ENCODE results near the gene MCTP1.

MCTP1 gene

GRCh38 chr5:95256991-95257390, 27.9 kb downstream of the MCTP1 start:
- no peak for DNase-seq (ENCODE audit: low read depth)
- H3K4me3 ChIP-seq (ENCODE audit: low read depth, low read length) = no peak overlapping the region
- TF ChIP-seq, protein P1, sequence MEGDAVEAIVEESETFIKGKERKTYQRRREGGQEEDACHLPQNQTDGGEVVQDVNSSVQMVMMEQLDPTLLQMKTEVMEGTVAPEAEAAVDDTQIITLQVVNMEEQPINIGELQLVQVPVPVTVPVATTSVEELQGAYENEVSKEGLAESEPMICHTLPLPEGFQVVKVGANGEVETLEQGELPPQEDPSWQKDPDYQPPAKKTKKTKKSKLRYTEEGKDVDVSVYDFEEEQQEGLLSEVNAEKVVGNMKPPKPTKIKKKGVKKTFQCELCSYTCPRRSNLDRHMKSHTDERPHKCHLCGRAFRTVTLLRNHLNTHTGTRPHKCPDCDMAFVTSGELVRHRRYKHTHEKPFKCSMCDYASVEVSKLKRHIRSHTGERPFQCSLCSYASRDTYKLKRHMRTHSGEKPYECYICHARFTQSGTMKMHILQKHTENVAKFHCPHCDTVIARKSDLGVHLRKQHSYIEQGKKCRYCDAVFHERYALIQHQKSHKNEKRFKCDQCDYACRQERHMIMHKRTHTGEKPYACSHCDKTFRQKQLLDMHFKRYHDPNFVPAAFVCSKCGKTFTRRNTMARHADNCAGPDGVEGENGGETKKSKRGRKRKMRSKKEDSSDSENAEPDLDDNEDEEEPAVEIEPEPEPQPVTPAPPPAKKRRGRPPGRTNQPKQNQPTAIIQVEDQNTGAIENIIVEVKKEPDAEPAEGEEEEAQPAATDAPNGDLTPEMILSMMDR (IDR thresholded peaks at IDR 0.05; ENCODE audit: low read depth, low read length, missing control alignments) = no peak
- in situ Hi-C loops (cut with HindIII; ENCODE audit: low sequenced_read_pairs) = no loop called here

DNA sequence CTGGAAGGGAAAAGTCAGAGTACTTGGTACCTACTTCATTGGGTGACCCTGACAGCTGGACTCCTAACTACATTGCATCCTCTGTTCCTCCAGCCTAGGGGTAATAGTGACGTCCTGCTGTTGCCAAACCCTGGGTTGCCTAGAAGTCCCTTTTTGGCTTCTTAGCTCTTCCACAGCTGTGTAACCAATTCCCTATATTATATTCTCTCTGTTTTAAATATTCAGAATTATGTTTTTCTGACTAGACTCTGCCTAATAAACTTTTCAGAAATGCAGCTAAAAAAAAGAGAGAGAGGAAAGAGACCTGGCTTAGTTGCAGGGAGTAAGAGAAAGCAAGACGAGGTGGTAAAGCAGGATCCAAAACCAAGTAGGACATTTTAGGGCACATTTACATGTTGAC, 28.4 kb downstream of the MCTP1 start:
- DNase-seq (ENCODE audit: low read depth) = no peak
- in situ Hi-C loops (cut with HindIII; ENCODE audit: low sequenced_read_pairs) = no loop called here
- TF ChIP-seq, protein P1 (IDR thresholded peaks at IDR 0.05; ENCODE audit: low read depth, low read length, missing control alignments) = no peak
- H3K4me3 ChIP-seq (ENCODE audit: low read depth, low read length) = no peak overlapping the region

GRCh38 chr5:95252801-95253200, 32.1 kb downstream of the MCTP1 start:
- TF ChIP-seq, protein P1 (IDR thresholded peaks at IDR 0.05; ENCODE audit: low read depth, low read length, missing control alignments) = no peak
- H3K4me3 ChIP-seq (ENCODE audit: low read depth, low read length) = no peak overlapping the region
- in situ Hi-C loops (cut with HindIII; ENCODE audit: low sequenced_read_pairs) = no loop called here
- no peak for DNase-seq (ENCODE audit: low read depth)

GRCh38 chr5:95251185-95251584, 33.7 kb downstream of the MCTP1 start:
- no peak overlapping the region for H3K4me3 ChIP-seq (ENCODE audit: low read depth, low read length)
- DNase-seq (ENCODE audit: low read depth) = no peak
- in situ Hi-C loops (cut with HindIII; ENCODE audit: low sequenced_read_pairs) = no loop called here
- TF ChIP-seq, protein P1 (IDR thresholded peaks at IDR 0.05; ENCODE audit: low read depth, low read length, missing control alignments) = no peak

DNA sequence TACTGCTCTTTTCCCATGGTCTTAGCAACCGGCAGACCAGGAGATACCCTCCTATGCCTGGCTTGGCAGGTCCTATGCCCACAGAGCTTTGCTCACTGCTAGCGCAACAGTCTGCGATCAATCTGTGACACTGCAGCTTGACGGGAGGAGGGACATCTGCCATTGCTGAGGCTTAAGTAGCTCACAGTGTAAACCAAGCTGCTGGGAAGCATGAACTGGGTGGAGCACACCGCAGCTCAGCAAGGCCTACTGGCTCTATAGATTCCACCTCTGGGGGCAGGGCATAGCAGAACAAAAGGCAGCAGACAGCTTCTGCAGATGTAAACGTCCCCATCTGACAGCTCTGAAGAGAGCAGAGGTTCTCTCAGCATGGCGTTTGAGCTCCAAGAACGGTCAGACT, 40.4 kb downstream of the MCTP1 start:
- H3K4me3 ChIP-seq (ENCODE audit: low read depth, low read length) = no peak overlapping the region
- in situ Hi-C loops (cut with HindIII; ENCODE audit: low sequenced_read_pairs) = no loop called here
- TF ChIP-seq, protein P1 (IDR thresholded peaks at IDR 0.05; ENCODE audit: low read depth, low read length, missing control alignments) = no peak
- DNase-seq (ENCODE audit: low read depth) = no peak

DNA sequence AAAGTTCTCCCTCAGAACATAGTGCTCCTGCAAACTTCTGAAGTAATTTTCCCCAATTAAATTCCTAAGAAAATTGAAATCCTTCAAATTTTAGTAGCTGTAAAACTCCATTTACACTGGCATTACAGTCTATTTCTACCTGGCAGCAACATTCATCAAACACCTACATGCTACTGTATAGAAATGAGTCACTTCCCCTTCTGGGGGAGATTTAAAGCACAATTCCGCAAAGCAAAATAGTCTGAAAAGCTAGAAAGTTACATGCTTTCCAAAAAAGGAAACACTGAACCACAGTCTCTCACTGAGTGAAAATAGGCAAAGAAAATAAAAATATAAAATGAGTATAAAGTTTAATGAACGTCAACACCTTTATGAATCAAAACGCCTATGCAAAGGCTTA, 43.3 kb downstream of the MCTP1 start:
- no peak for DNase-seq (ENCODE audit: low read depth)
- TF ChIP-seq, protein P1 (IDR thresholded peaks at IDR 0.05; ENCODE audit: low read depth, low read length, missing control alignments) = no peak

GRCh38 chr5:95241161-95241560, 43.7 kb downstream of the MCTP1 start:
- in situ Hi-C loops (cut with HindIII; ENCODE audit: low sequenced_read_pairs) = no loop called here
- DNase-seq (ENCODE audit: low read depth) = no peak
- TF ChIP-seq, protein P1 (IDR thresholded peaks at IDR 0.05; ENCODE audit: low read depth, low read length, missing control alignments) = no peak
- H3K4me3 ChIP-seq (ENCODE audit: low read depth, low read length) = no peak overlapping the region

More for the DNA sequence above, 43.3 kb downstream of the MCTP1 start:
- in situ Hi-C loops (cut with HindIII; ENCODE audit: low sequenced_read_pairs) = no loop called here
- no peak overlapping the region for H3K4me3 ChIP-seq (ENCODE audit: low read depth, low read length)
